Type B pancreatic cell (in vitro differentiated cells): ENCODE results near the gene RBM47. TPM values are rescaled to one million over a fixed set of nuclear protein-coding genes. Genes with fewer than 3 reads are reported as not detected.

Experiments
- DNase-seq: peaks from one replicate; pipeline ENCODE4 v3.0.0; 2021; ENCODE audit warnings: mixed read lengths; ENCODE audit not compliant: unreplicated experiment; ENCODE audit errors: extremely low spot score
- H3K27ac Mint-ChIP-seq: 2 replicates; pipeline ENCODE4 v1.8.0; 2021; ENCODE audit warnings: mild to moderate bottlenecking, mixed read lengths
- H3K27me3 Mint-ChIP-seq: 2 replicates; pipeline ENCODE4 v1.8.0; 2021; ENCODE audit warnings: mixed read lengths
- H3K36me3 Mint-ChIP-seq: 2 replicates; pipeline ENCODE4 v1.8.0; 2021; ENCODE audit warnings: mixed read lengths
- H3K4me1 Mint-ChIP-seq: one replicate; pipeline ENCODE4 v1.8.0; 2021; ENCODE audit warnings: mixed read lengths; ENCODE audit not compliant: unreplicated experiment
- H3K4me3 Mint-ChIP-seq: 2 replicates; pipeline ENCODE4 v1.8.0; 2021; ENCODE audit warnings: mild to moderate bottlenecking, mixed read lengths
- H3K9me3 Mint-ChIP-seq: 2 replicates; pipeline ENCODE4 v1.8.0; 2021; ENCODE audit warnings: mixed read lengths
- CTCF ChIP-seq: fragments of 200-600 bp; sonication (generic); conservative IDR thresholded peaks from 2 replicates; pipeline ENCODE4 v1.5.0; 2021; ENCODE audit warnings: antibody characterized with exemption, mild to moderate bottlenecking
- total RNA-seq: library from RNA; stranded (reverse); gene quantifications from 2 replicates; pipeline ENCODE4 v1.2.1, GENCODE V29; 2021; ENCODE audit warnings: low replicate concordance

Gene RBM47
- total RNA-seq, 1 donor from 2014 or later: 53.5 TPM

GRCh38 chr4:40622913-40623312, 6.8 kb downstream of the RBM47 start:
- peaks cover 42% of the 10 kb centered on the region for H3K4me1 Mint-ChIP-seq
- no peak overlapping the region for H3K4me3 Mint-ChIP-seq
- H3K27ac Mint-ChIP-seq: peak overlapping the region; percentile 50
- no peak for TF ChIP-seq CTCF
- DNase-seq: no peak
- no peaks in the 10 kb centered on the region for H3K27me3 Mint-ChIP-seq
- peaks cover 6% of the 10 kb centered on the region for H3K9me3 Mint-ChIP-seq
- peaks cover 11% of the 10 kb centered on the region for H3K36me3 Mint-ChIP-seq

DNA sequence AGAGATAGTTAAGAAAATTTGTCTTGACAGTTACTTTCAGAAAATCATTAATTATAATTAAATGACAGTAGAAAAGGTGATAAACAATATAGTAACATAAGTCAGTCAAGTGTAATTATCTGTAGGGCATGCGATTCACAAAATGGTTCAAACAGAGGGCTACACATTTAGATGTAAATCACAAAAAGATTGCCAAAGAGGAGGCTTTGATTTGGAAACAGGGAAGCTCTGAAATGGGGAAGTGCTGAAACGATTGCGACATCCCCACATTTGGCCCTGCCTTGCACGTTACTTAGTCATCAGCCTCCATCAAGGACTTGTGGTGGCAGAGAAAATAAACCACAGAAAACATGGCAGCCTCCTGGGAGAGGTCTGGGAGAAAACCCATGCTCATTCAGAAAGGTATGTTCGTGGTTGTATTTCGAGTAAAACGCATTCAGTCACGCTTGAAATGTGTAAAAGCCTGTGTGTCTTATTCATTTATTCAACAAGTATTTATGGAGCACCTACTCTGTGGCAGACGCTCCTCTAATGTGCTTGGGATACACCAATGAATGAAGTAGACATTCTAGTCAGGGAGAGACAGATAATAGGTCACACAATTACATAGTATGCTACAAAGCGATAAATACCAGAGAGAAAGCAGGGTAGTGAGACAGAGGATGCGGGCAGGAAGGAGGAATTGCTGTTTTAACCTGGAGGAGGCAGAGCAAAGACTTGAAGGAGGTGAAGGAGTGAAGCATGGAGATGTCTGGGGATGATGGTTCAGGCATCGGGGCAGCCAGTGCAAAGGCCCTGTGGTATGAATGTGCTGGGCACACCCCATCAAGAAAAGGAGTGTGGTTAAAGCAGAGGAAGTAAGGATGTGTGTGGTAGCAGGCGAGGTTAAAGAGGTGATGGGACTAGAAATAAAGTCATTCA, 7.8 kb downstream of the RBM47 start:
- DNase-seq: no peak
- Mint-ChIP-seq H3K27me3 (no peaks in the 10 kb centered on the region), H3K9me3 (peaks cover 6% of the 10 kb centered on the region), H3K36me3 (peaks cover 11% of the 10 kb centered on the region), H3K4me1 (peaks cover 34% of the 10 kb centered on the region), H3K4me3 (peak overlapping the region; percentile 35), H3K27ac (peak overlapping the region; percentile 77)
- no peak for TF ChIP-seq CTCF

GRCh38 chr4:40621229-40621591, 8.5 kb downstream of the RBM47 start:
- Mint-ChIP-seq H3K4me1 (peaks cover 31% of the 10 kb centered on the region), H3K4me3 (no peak overlapping the region), H3K27me3 (no peaks in the 10 kb centered on the region), H3K36me3 (peaks cover 11% of the 10 kb centered on the region), H3K27ac (peak overlapping the region; percentile 77), H3K9me3 (peaks cover 6% of the 10 kb centered on the region)
- DNase-seq: no peak
- no peak for TF ChIP-seq CTCF

GRCh38 chr4:40619600-40619999, 10.1 kb downstream of the RBM47 start:
- Mint-ChIP-seq H3K27ac (peak overlapping the region; percentile 11), H3K27me3 (no peaks in the 10 kb centered on the region), H3K36me3 (peaks cover 13% of the 10 kb centered on the region), H3K4me3 (no peak overlapping the region), H3K9me3 (peaks cover 6% of the 10 kb centered on the region), H3K4me1 (peaks cover 24% of the 10 kb centered on the region)
- TF ChIP-seq CTCF: no peak
- DNase-seq: no peak

- DNase-seq: no peak
- H3K9me3 Mint-ChIP-seq: peaks cover 11% of the 10 kb centered on the region
- H3K4me3 Mint-ChIP-seq: no peak overlapping the region
- H3K27ac Mint-ChIP-seq: no peak overlapping the region
- H3K4me1 Mint-ChIP-seq: peaks cover 20% of the 10 kb centered on the region
- H3K36me3 Mint-ChIP-seq: peaks cover 19% of the 10 kb centered on the region
- H3K27me3 Mint-ChIP-seq: no peaks in the 10 kb centered on the region
- no peak for TF ChIP-seq CTCF
Measured at GRCh38 chr4:40617872-40618271, 11.8 kb downstream of the RBM47 start.
